GM23338 (cell line): Measurements from ENCODE around the gene ADM2.

ENCODE experiments used
- CREB1 ChIP-seq: fragments of 250-450 bp; sonication (Bioruptor Pico); IDR thresholded peaks from 2 replicates; pipeline ENCODE4 v1.5.0; 2020; ENCODE audit warnings: low read depth, mild to moderate bottlenecking, moderate library complexity
- CTCF ChIP-seq, 2 experiments: fragments of 200-600 bp in 1 of 2; sonication (generic) in 1 of 2; conservative IDR thresholded peaks; 2 replicates each; pipeline versions ENCODE4 v1.5.1 to v1.6.1; 2016 to 2017; ENCODE audit warnings: antibody characterized with exemption in 2 of 2, low read depth in 2 of 2, mild to moderate bottlenecking in 2 of 2, moderate library complexity in 1 of 2
- ETS1 ChIP-seq: IDR thresholded peaks from 2 replicates; pipeline ENCODE4 v1.6.1; 2016; ENCODE audit warnings: antibody characterized with exemption
- EZH2 ChIP-seq: fragments of 200-600 bp; sonication (generic); IDR thresholded peaks from one replicate; pipeline ENCODE4 v1.8.0; 2017; ENCODE audit warnings: antibody characterized with exemption, mild to moderate bottlenecking, low read depth; ENCODE audit not compliant: unreplicated experiment
- EZH2phosphoT487 ChIP-seq: fragments of 200-600 bp; sonication (generic); IDR thresholded peaks from one replicate; pipeline ENCODE4 v1.8.1; 2018; ENCODE audit warnings: antibody characterized with exemption; ENCODE audit not compliant: unreplicated experiment
- JUNB ChIP-seq: IDR thresholded peaks from one replicate; pipeline ENCODE4 v1.6.1; 2016; ENCODE audit warnings: antibody characterized with exemption; ENCODE audit not compliant: unreplicated experiment
- NANOG ChIP-seq: IDR thresholded peaks from 2 replicates; pipeline ENCODE4 v1.6.1; 2016; ENCODE audit warnings: antibody characterized with exemption, borderline replicate concordance
- POLR2AphosphoS5 ChIP-seq: IDR thresholded peaks from 2 replicates; pipeline ENCODE4 v1.6.1; 2016; ENCODE audit warnings: antibody characterized with exemption, low read depth
- REST ChIP-seq: IDR thresholded peaks from one replicate; pipeline ENCODE4 v1.6.1; 2018; ENCODE audit warnings: antibody characterized with exemption; ENCODE audit not compliant: unreplicated experiment
- STAT1 ChIP-seq: IDR thresholded peaks from one replicate; pipeline ENCODE4 v1.6.1; 2016; ENCODE audit warnings: antibody characterized with exemption; ENCODE audit not compliant: unreplicated experiment
- ZNF114 ChIP-seq: fragments of 250-450 bp; sonication (Bioruptor Pico); IDR thresholded peaks from 2 replicates; pipeline ENCODE4 v1.5.0; 2020; ENCODE audit warnings: mild to moderate bottlenecking, moderate library complexity
- ZNF462 ChIP-seq: fragments of 250-450 bp; sonication (Bioruptor Pico); IDR thresholded peaks from 2 replicates; pipeline ENCODE4 v1.5.0; 2020; ENCODE audit warnings: mild to moderate bottlenecking, moderate library complexity

GRCh38 chr22:50483556-50483955, 2.2 kb downstream of the ADM2 start:
- TF ChIP-seq REST: no peak
- TF ChIP-seq POLR2AphosphoS5: no peak
- TF ChIP-seq STAT1: no peak
- no peak for TF ChIP-seq EZH2
- no peak for TF ChIP-seq CTCF (conservative IDR thresholded peaks at IDR 0.05; ENCODE audit: low read depth in 2 of 2)
- TF ChIP-seq EZH2phosphoT487: no peak
- TF ChIP-seq JUNB: no peak
- no peak for TF ChIP-seq ETS1
- no peak for TF ChIP-seq CREB1
- TF ChIP-seq ZNF462 (CRISPR knock-in tag): no peak
- no peak for TF ChIP-seq ZNF114 (CRISPR knock-in tag)
- TF ChIP-seq NANOG: no peak
